NCI-H82 (cell line): ENCODE data around the gene CREBRF.
A peak's percentile ranks its signal among the peaks of the same experiment; 100 is the strongest.
"Not testable (repeated sequence)": the region's sequence is repeated elsewhere in the genome, so short reads cannot be mapped to it uniquely, and the experiment has no call there.

Experiments
- DNase-seq: peaks from one replicate; lab custom pipeline; 2025; lab: John Stamatoyannopoulos, UW

CREBRF gene

GRCh38 chr5:173035904-173036707 is 20.0 kb upstream of the CREBRF start:
- DNase-seq, result no peak

GRCh38 chr5:173039188-173039587 is 17.0 kb upstream of the CREBRF start:
- no peak for DNase-seq

- DNase-seq, result no peak
Observed at GRCh38 chr5:173039964-173040363, 16.2 kb upstream of the CREBRF start.

- DNase-seq, result no peak
Observed at GRCh38 chr5:173041881-173042762, 14.0 kb upstream of the CREBRF start.

- DNase-seq, result no peak
Observed at GRCh38 chr5:173042763-173043107, 13.4 kb upstream of the CREBRF start.

GRCh38 chr5:173045474-173045873 is 10.7 kb upstream of the CREBRF start:
- DNase-seq, result no peak

GRCh38 chr5:173047096-173047837 is 8.9 kb upstream of the CREBRF start:
- not testable (repeated sequence) for DNase-seq

GRCh38 chr5:173047838-173048105 is 8.4 kb upstream of the CREBRF start:
- no peak for DNase-seq

- DNase-seq, result no peak
Observed at GRCh38 chr5:173050791-173051190, 5.4 kb upstream of the CREBRF start.

- peak; percentile 38 for DNase-seq
Observed at GRCh38 chr5:173051746-173052145, 4.4 kb upstream of the CREBRF start.

- DNase-seq, result no peak
Observed at GRCh38 chr5:173053041-173053440, 3.1 kb upstream of the CREBRF start.

- DNase-seq, result no peak
Observed at GRCh38 chr5:173055042-173055721, 970 bp upstream of the CREBRF start.

GRCh38 chr5:173055722-173055982 is 500 bp upstream of the CREBRF start:
- peak; percentile 45 for DNase-seq

GRCh38 chr5:173056783-173057061 is 570 bp downstream of the CREBRF start:
- DNase-seq, result peak; percentile 89

- peak; percentile 98 for DNase-seq
Observed at GRCh38 chr5:173057062-173057924, 1.1 kb downstream of the CREBRF start.

- DNase-seq, result no peak
Observed at GRCh38 chr5:173062141-173062540, 6.0 kb downstream of the CREBRF start.

GRCh38 chr5:173065155-173065554 is 9.0 kb downstream of the CREBRF start:
- no peak for DNase-seq

- DNase-seq, result no peak
Observed at GRCh38 chr5:173069671-173070070, 13.5 kb downstream of the CREBRF start.

- DNase-seq, result no peak
Observed at GRCh38 chr5:173075137-173075843, 19.1 kb downstream of the CREBRF start.

GRCh38 chr5:173075970-173076369 is 19.8 kb downstream of the CREBRF start:
- no peak for DNase-seq

GRCh38 chr5:173076471-173076870 is 20.3 kb downstream of the CREBRF start:
- not testable (repeated sequence) for DNase-seq
